Stimulated activated CD4-positive, alpha-beta T cell treated with anti-CD3 and anti-CD28 coated beads, TNF-alpha, amount 100 ng/mL, for 1 hour (primary cell): ENCODE results near the gene WDR36.

Experiments
- DNase-seq, 3 donors: peaks; one replicate each; pipeline ENCODE4 v3.0.0-alpha.2; 2020; ENCODE audit warnings: low read depth in 3 of 3, low spot score in 1 of 3

WDR36 gene

GRCh38 chr5:111099058-111099778 is 7.1 kb downstream of the WDR36 start:
- no peak for DNase-seq

GRCh38 chr5:111106320-111106948 is 14.3 kb downstream of the WDR36 start:
- DNase-seq, result no peak

- no peak for DNase-seq
Observed at GRCh38 chr5:111107371-111107770, 15.2 kb downstream of the WDR36 start.

GRCh38 chr5:111111956-111112355 is 19.8 kb downstream of the WDR36 start:
- DNase-seq, result no peak

GRCh38 chr5:111113678-111114077 is 21.5 kb downstream of the WDR36 start:
- DNase-seq, result no peak

GRCh38 chr5:111115229-111115628 is 23.1 kb downstream of the WDR36 start:
- DNase-seq, result no peak

- no peak for DNase-seq
Observed at GRCh38 chr5:111116550-111116949, 24.4 kb downstream of the WDR36 start.

GRCh38 chr5:111117136-111117535 is 25.0 kb downstream of the WDR36 start:
- DNase-seq, result no peak

GRCh38 chr5:111119221-111119620 is 27.1 kb downstream of the WDR36 start:
- no peak for DNase-seq

- DNase-seq, result no peak
Observed at GRCh38 chr5:111119856-111120255, 27.7 kb downstream of the WDR36 start.

- DNase-seq, result no peak
Observed at GRCh38 chr5:111120911-111121310, 28.8 kb downstream of the WDR36 start.

GRCh38 chr5:111121926-111122325 is 29.8 kb downstream of the WDR36 start:
- no peak for DNase-seq

GRCh38 chr5:111122398-111122797 is 30.2 kb downstream of the WDR36 start:
- no peak for DNase-seq

GRCh38 chr5:111124793-111125192 is 32.6 kb downstream of the WDR36 start:
- DNase-seq, result no peak

GRCh38 chr5:111126896-111127295 is 34.7 kb downstream of the WDR36 start:
- DNase-seq, result no peak

- DNase-seq, result no peak
Observed at GRCh38 chr5:111127453-111128195, 35.5 kb downstream of the WDR36 start.

- DNase-seq, result no peak
Observed at GRCh38 chr5:111129938-111130337, 37.8 kb downstream of the WDR36 start.

- DNase-seq, result no peak
Observed at GRCh38 chr5:111131356-111131755, 39.2 kb downstream of the WDR36 start.

GRCh38 chr5:111132076-111132475 is 39.9 kb downstream of the WDR36 start:
- no peak for DNase-seq

- no peak for DNase-seq
Observed at GRCh38 chr5:111132731-111133435, 40.7 kb downstream of the WDR36 start.

- no peak for DNase-seq
Observed at GRCh38 chr5:111133436-111133751, 41.2 kb downstream of the WDR36 start.

GRCh38 chr5:111134087-111134486 is 41.9 kb downstream of the WDR36 start:
- no peak for DNase-seq
